EL (cell line): ENCODE results near the gene PLEKHG7.
"Not testable (repeated sequence)": the region's sequence is repeated elsewhere in the genome, so short reads cannot be mapped to it uniquely, and the experiment has no call there.

ENCODE experiments used
- DNase-seq: peaks from one replicate; pipeline ENCODE4 v3.0.0-alpha.2; 2016

The PLEKHG7 gene

DNA sequence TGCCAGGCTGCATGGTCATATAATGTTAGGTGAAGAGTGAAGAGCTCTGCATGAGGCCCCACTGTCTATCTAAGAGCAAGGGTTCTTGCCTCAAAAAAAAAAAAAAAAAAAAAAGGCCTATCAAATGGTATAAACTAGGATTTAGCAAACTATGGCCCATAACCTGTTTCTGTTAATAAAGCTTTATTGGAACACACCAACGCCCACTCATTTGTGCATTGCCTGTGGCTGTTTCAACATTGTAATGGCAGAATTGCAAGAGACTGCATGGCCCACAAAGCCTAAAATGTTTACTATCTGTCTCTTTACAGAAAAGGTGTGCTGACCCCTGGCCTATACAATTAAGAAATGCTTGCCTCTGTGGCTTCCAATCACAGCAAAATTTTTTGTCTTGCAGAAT lies 12.8 kb downstream of the PLEKHG7 start:
- DNase-seq = no peak

DNA sequence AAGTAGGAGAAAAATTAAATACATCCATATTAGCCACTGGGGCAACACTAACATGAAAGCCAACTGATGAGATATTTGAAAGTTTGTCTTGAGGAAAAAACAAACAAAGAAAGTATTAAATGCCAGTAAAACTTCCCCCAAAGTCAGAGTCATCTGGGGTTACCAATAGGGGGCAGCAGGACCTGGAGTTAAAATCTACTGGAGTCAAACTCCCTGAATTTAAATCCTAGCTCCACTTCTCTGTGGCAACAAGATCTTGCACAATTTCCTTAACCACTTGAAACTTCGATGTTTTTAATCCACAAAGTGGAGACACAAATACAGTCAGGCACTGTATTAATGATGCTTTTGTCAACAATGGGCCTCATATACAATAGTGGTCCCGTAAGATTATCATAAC lies 14.4 kb downstream of the PLEKHG7 start:
- peak; percentile 39 for DNase-seq

DNA sequence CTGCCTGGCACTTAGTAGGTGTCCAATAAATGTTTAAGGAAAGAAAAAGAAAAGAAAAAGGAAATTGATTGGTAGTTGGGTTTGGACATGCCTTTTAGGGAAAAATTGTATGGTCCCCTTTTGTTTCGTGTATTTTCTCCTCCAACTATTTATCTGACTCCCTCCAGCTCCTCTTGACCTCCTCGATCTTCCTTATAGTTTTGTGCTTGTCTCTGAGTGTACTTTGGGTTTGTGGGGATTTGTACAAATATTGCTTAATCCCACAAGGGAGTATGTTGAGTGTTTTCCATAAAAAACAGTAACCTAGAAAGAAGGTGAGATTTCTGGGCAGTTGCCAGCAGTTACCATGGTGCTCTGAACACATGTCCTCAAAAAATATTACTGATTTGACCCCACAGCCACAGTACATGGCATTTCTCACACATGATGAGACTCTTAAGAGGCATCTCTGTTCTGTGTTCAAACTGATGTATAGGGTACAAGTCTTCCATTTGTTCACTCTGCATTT lies 15.7 kb downstream of the PLEKHG7 start:
- DNase-seq = no peak

DNA sequence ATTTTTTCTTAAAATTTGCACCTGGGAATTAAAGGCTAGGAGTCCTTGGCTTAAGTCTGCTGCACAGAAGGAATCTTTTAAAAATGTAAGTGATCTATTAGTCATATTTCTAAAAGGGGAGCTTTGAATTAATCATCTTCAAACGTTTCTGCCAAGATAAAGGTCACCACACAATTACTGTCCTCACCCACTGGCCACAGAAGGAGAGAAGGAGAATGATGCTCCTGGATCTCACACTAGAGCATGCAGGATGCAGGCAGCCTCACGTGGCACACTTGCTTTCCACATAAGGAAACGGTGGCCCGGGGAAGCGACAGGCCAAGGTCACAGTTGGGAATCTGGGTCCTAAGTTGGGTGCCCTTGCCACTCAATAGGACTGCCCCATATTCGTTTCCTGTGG lies 16.9 kb downstream of the PLEKHG7 start:
- peak; percentile 56 for DNase-seq

DNA sequence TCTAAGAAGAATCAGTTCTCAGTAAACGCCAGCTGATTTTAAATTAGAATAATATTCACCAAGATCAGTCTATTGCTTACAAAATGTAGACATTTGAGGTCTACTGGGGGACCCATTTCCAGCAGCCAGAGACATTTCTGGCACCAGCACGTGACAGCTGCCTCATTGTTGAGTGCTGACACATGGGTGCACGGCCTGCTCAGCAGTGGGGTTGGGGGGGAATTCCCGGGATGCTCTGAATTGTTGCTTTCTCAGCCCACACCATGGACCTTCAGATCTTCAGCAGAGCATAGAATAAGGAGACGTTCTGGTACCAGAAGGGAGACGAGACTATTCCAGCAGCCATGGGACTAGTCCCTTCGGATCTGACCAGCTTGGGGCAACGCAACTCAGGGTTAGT lies 18.3 kb downstream of the PLEKHG7 start:
- DNase-seq = peak; percentile 74

DNA sequence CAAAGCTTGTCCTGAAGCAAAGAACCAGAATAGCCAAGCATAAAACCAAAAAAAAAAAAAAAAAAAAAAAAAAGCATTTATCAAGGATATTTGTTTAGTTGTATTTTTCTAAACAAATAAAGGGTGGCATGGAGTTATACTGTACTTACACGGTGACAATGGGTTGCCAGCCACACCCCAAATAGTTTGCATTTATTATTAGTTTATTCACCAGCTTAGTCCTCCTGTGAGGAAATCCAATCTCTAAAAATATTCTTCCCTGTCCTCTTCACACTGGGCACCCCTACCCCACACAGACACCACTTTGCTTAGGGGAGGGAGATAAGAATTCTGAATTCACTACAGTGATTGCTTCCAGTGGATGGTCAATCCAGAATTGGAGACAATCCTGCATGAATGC lies 18.9 kb downstream of the PLEKHG7 start:
- DNase-seq = no peak

DNA sequence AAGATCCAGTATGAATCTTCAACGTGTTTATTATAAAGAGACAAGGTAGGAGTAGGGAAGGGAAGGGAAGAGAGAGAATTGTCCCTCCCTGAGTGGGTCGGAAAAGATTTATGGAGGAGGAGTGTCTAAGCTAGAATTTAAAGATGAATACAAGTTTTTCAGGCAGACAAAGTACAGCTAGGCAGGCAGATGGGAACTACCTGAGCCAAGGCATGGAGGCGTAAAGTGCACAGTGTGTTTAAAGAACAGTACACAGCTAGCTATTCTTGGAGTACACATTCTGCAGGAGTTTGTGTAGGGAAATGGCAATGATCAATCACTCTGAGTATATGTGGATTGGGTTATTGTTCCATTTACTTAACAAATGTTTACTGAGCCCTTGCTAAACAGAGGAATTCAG lies 20.1 kb downstream of the PLEKHG7 start:
- no peak for DNase-seq

DNA sequence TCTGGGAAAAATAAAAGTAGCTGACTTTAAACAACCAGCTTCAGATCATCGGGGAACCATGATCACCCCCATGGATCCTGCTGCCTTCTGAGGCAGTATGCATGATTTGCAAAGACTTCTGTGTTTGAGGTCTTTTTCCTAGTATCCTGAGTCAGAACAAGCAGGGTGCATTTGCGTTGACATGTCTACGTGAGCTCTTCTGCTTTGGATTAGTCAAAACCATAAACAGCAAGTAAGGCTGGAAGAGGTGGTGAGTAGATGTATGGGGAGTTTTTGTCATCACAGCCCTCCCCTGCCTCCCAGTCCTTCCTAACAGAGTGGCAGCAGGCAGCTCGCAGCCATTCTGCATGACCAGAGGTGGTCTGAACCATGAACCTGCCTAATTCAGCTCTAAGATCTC lies 24.1 kb downstream of the PLEKHG7 start:
- DNase-seq = no peak

DNA sequence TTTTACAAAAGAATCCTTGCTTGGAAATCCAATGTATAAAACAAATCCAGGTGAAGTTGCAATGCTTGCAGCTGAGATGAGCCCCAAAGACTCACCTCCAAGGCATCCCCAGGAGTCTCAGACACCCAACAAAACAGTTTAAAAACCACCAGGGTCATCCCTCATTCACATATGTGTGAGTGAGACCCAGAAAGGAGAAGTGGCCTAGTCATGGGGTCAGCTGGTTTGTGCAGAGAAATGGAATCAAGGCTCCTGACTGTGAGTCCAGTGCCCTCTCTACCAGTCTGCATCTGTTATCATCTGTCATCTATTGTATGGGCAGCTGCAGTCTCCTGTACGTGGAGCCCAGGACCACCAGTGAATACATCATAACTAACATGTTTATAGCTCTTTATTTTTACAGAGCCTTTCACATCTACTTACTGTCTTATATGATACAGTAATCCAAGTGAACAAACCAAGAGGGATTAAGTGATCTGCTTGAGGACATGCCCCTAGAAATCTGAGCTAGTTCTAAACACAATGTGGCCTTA lies 27.1 kb downstream of the PLEKHG7 start:
- DNase-seq = no peak

DNA sequence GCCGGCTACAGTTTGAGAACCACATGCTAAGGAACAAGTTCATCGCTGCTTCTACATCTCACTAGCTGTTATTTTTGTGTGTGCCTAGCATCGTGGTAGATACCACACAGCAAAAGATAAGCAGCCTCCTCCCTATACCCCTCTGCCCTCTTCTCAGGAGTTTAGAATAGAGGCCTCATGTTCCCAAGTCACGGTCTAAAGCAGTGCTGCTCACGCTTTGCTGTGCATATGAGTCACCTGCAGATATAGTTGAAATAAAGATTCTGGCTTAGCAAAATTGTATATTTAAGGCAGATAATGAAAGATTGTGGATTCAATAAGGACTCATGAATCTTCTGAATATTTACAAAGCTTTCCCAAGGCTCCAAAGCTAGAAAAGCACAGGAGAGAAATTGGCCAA lies 28.0 kb downstream of the PLEKHG7 start:
- DNase-seq = no peak

DNA sequence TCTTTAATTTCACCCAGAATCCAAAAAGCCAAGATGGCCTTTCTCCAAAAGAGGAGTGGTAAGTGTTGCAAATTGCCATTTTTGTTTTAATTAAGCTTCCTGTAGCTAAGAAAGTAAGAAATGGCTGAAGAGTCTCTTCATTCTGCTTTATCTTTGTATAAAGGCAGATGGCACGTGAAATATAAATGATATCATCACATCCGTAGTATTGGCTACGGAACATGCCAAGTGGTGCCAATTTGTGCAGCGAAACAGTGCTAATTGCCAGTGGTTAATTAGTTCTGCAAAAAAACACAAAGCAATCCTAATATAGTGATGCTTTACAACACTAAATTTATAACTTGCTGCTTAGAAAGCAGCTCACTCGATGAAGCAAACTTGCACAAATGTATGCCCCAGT lies 29.4 kb downstream of the PLEKHG7 start:
- DNase-seq = no peak

DNA sequence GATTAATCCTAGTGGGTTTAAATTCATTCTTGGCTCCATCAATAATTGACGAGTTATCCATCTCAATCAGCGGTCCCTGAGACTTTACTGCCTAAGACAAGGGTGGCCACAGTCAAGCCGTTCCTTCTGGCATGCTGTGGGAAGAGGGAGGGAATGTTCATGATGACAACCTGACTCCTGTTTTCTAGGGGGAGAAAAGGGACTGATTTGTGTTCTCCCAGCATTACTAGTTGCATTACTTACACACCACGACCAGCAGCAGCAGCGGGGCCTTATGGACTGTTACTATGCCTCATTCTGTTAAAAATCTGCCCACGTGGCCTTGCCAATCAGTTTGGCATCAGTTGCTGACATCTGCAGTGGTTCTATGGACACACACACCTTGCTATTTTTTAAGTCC lies 29.9 kb downstream of the PLEKHG7 start:
- no peak for DNase-seq

DNA sequence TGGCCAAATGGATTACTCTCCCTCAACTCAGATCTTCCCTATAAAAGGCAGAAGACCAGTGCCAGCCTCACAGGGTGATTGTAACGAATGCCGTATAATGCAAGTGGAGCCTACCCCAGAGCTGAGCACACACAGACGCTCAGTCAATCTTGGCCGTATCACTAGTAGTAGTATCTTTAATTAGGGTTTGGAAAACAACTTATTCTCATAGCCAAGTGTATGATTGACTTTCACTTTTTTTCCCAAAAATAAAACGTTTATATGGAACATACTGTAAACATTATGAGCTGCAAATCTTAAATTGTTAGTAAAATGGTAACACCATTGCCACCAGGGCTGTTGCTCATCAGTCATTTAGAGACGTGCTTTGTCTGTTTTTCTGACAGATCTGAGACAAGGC lies 30.4 kb downstream of the PLEKHG7 start:
- DNase-seq = no peak

DNA sequence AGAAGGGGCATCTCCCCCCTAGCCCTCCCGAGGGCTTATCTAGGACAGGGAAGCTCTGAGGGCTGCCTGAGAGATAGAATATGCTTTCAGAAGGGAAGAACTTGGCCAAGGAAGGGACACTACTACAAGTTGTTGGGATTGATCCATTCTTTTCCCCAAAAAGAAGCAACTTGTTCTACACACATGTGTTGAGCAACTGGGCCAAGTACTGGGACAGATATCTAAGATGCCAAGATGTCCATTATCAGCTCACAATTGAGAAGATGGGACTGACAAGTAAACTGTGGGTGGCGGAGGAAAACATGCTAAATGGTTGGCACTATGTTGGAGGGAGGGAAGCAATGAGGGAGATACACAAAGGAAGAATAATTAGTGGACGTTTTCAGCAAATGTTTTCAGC lies 30.9 kb downstream of the PLEKHG7 start:
- no peak for DNase-seq

DNA sequence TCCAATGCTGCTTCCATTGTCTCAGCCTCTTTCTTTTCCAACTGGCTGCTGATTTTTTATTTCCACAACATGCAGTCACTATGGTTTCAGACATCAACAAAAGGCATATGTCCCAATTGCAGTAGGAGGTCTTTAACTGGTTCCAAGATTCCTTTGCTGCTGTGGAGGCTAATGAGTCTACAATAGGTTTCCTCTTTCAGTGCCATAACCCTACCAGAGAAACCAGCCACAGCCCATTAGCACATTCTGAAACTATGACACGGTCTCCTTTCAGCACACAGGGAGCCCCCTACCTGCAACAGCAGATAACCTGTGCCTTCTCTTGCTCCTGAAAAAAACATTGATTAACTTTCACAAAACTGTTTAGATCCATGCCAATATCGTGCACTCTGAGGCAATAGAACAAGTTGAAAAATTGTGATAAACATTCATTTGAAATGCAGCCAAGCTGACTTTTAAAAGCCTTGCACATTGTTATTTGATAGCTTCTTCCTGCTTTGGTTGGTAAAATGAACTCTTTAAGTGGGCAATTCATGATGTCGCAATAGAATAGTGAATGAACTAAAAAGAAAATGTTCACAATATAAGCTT lies 32.4 kb downstream of the PLEKHG7 start:
- peak; percentile 61 for DNase-seq

DNA sequence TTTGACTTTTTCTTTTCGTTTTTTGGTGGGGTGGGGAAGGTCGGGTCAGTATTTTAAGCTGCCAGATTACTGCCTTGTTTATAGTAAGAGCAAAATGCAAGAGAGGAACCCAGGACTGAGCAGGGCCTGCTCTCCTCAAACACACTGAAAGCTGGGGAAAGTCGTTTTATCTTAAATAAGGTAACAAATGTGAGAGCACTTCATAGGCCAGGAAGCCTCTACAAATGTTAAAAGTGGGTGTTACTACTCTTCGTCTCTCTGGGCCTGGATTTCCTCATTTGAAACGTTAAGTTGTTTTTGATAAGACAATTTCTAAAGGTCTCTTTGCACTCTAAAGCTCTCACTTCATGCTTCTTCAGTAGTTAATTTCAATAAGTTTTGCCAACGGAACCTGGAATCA lies 33.8 kb downstream of the PLEKHG7 start:
- DNase-seq = no peak

DNA sequence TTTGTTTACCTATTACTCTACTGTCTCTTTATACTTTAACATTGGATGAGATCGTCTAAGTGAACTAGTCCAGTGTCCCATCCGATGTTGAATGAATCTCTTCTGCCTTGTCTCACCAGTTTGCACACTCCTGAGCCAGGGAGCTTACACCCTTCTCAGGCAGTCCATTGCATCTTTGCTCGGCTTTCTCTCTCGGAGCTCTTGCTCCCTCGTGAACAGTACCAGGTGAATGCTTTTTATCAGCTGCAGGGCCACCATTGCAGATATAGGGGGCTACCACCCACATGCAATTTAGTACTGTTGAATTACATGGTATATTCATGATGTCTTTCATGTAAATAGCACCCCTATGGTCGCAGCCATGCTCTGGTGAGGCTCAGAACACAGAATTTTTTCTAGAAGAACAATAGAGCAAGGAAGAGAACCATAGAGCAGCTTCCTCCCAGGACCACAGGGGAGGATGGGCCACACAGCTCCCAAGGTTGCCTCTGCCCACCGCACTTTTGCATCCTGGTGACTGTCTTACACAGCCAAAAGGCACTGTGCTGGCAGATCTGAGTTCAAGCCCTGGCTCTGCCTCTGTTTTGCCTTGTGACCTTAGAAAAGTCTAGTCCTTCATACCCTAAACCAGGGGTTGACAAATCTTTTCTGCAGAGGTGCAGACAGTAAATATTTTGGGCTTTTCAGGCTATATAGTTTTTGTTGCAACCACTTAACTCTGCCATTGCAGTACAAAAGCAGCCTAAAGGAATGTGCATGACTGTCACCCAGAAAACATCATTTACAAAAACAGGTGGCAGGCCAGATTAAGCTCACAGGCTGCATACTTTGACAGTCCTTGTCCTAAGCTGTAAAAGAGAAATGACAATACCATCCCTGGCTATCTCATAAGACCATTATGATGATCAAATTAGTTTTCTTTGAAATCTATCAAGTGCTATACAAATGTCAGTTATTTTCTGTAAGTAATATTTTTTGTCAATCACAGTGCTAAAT lies 35.4 kb downstream of the PLEKHG7 start:
- no peak for DNase-seq

DNA sequence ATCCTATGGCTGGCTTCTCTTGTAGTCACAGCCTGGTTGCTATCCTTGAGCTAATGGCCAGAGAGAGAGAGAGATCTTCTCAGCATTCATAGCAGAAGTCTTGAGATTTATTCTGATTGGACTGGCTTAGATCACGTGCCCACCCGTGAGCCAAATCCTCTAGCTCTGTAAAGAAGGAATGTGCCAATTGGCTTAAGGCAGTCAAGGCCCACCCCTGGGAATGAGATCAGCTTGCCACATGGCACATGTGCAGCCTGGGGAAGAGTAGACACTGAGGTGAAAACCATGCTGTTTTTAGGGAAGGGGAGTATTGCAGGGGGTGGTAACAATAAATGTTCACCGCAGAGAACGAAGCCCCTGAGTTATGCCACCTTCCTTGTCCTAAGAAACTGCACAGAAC lies 36.3 kb downstream of the PLEKHG7 start:
- DNase-seq = no peak

DNA sequence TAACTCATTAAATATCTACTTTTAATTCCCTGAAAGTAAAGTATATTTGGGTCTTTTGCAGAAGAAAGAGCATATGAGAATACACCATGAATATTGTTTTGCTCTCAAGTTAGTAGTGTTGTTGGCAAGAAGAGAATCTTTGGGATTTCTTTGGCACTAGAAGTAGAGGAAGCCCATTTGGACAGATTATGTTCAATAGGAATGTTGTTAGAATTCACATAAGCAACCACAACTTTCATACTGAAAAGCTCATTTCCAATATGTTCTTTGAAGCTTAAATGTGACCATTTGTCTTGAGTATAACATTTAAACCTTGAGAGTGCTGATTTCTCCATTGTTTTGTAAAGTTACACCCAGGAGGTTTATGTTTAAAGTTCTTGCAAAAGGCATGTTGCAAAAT lies 37.6 kb downstream of the PLEKHG7 start:
- DNase-seq = no peak

DNA sequence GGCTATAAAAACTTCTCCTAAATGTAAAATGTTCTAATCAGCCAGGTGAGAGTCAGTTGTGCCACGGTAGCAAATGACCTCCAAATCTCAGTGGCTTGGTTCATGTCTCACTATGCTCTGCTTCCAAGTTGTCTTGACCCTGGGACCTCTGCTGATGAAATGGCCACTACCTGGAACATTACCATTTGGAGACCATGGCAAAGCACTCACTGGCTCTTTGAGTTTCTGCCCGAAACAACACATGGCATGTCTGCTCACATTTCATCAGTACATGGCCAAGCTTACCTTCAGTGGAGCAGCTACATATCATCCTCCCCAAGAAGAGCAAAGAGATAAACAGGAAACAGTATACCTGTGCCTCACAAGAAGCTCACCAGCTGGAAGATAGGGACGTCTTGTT lies 40.2 kb downstream of the PLEKHG7 start:
- no peak for DNase-seq

DNA sequence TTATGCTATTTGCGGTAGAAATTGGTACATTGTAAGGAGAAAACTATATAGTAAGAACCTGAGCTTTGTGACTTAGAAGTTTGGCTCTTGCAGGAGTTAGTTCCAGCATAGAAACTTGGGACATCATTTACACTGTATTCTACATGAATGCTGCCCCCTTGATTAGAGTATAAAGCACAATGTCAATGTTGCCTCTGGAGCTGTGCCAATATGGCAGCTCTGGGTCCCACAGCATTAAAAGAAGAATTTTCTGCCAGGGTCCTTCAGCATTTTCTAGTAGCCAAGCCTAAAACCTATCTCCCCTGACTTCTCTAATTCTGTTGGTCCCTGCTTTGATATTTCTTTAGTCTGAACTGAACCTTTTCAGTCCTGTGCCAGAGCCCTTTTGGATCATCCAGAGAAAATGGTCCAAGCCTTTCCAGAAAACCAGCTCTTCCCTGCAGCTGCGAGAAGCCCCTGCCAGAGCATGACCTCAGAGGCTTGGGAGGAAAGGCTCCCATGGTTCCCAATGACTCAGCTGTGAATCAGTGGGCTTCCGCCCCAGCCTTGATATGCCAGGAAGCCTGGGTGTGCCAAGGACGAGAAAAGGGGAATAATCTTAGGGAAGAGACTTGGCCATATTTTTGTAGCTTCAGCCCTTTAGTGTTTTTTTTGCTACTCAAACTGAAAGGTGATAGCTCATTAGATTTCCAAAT lies 43.2 kb downstream of the PLEKHG7 start:
- peak; percentile 96 for DNase-seq

DNA sequence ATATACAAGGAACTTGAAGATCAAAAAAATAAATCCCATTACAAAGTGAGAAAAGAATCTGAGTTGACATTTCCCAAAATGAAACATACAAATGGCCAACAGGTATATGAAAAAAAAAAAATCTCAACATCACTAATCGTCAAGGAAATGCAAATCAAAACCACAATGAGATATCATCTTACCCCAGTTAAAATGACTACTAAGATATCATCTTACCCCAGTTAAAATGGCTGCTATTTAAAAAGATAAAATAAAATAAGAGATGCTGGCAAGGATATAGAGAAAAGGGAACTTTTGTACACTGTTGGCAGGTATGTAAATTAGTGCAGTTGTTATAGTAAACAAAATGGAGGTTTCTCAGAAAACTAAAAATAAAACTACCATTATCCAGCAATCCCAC lies 44.4 kb downstream of the PLEKHG7 start:
- no peak for DNase-seq

DNA sequence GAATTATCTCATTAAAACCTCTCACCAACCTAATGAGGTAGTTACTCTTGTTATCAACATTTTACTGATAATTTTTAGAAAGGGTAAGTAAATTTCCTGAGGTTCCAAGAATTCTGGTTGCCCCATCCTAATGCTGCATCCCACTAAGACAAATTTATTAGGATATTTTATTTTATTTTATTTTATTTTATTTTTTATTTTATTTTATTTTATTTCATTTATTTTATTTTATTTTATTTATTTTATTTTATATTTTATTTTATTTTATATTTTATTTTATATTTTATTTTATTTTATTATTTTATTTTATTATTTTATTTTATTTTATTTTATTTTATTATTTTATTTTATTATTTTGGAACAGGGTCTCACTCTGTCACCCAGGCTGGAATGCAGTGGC lies 46.9 kb downstream of the PLEKHG7 start:
- DNase-seq = not testable (repeated sequence)
